ACC112 (cell line): Measurements from ENCODE around the gene NEK6.

Source experiments
- H2AFZ ChIP-seq: fragments of 200-600 bp; sonication (generic); one replicate; pipeline ENCODE4 v1.6.0; 2017; ENCODE audit warnings: antibody characterized with exemption, low read length; ENCODE audit not compliant: unreplicated experiment
- H3K27ac ChIP-seq: fragments of 200-600 bp; sonication (generic); 2 replicates; pipeline ENCODE4 v1.5.1; 2014; ENCODE audit warnings: low read depth, mild to moderate bottlenecking, antibody characterized with exemption, low read length, moderate library complexity
- H3K27me3 ChIP-seq: fragments of 200-600 bp; sonication (generic); 2 replicates; pipeline ENCODE4 v1.6.1; 2014; ENCODE audit warnings: mild to moderate bottlenecking, antibody characterized with exemption, low read length, moderate library complexity, mixed read lengths; ENCODE audit not compliant: insufficient read depth
- H3K36me3 ChIP-seq: fragments of 200-600 bp; sonication (generic); 2 replicates; pipeline ENCODE4 v1.6.1; 2016; ENCODE audit warnings: mild to moderate bottlenecking, antibody characterized with exemption, low read length, moderate library complexity, mixed read lengths; ENCODE audit not compliant: insufficient read depth
- H3K4me1 ChIP-seq: fragments of 200-600 bp; sonication (generic); one replicate; pipeline ENCODE4 v1.6.1; 2016; ENCODE audit warnings: low read length, mixed read lengths; ENCODE audit not compliant: insufficient read depth, unreplicated experiment, control insufficient read depth
- H3K4me3 ChIP-seq: fragments of 200-600 bp; sonication (generic); 2 replicates; pipeline ENCODE4 v1.5.1; 2014; ENCODE audit warnings: mild to moderate bottlenecking, low read depth, low read length
- H3K79me2 ChIP-seq: fragments of 200-600 bp; sonication (generic); one replicate; pipeline ENCODE4 v1.6.0; 2016; ENCODE audit warnings: low read length; ENCODE audit not compliant: control insufficient read depth, unreplicated experiment, insufficient read depth

Gene NEK6

GRCh38 chr9:124257844-124258606, at the start of gene NEK6:
Gene NEK6, plus strand, starts transcription at chr9:124257949. Its CDS starts 44,016 bp downstream, at chr9:124301965.
- no peaks in the 10 kb centered on the region for H3K27me3 ChIP-seq
- H3K4me1 ChIP-seq, result peaks cover 34% of the 10 kb centered on the region
- H3K4me3 ChIP-seq, result peak within 1 kb of the TSS; percentile 85
- peak within 1 kb of the TSS; percentile 90 for H3K27ac ChIP-seq
- no peak within 1 kb of the TSS for H2AFZ ChIP-seq
- no peaks in the 10 kb centered on the region for H3K36me3 ChIP-seq
- peaks cover 50% of the 10 kb centered on the region for H3K79me2 ChIP-seq

GRCh38 chr9:124208571-124208970, 49.2 kb upstream of the NEK6 start:
- Histone ChIP-seq H3K27me3 (no peaks in the 10 kb centered on the region), H2AFZ (no peak overlapping the region), H3K27ac (no peak overlapping the region), H3K79me2 (no peaks in the 10 kb centered on the region), H3K36me3 (no peaks in the 10 kb centered on the region), H3K4me3 (no peak overlapping the region), H3K4me1 (peaks cover 27% of the 10 kb centered on the region)

- H2AFZ ChIP-seq, result no peak overlapping the region
- H3K4me1 ChIP-seq, result peaks cover 27% of the 10 kb centered on the region
- H3K27me3 ChIP-seq, result no peaks in the 10 kb centered on the region
- H3K79me2 ChIP-seq, result no peaks in the 10 kb centered on the region
- no peak overlapping the region for H3K4me3 ChIP-seq
- H3K27ac ChIP-seq, result no peak overlapping the region
- no peaks in the 10 kb centered on the region for H3K36me3 ChIP-seq
Observed at GRCh38 chr9:124209279-124209678, 48.5 kb upstream of the NEK6 start.

- H3K27me3 ChIP-seq, result no peaks in the 10 kb centered on the region
- H3K79me2 ChIP-seq, result no peaks in the 10 kb centered on the region
- H2AFZ ChIP-seq, result no peak overlapping the region
- H3K27ac ChIP-seq, result no peak overlapping the region
- peaks cover 27% of the 10 kb centered on the region for H3K4me1 ChIP-seq
- H3K4me3 ChIP-seq, result no peak overlapping the region
- H3K36me3 ChIP-seq, result no peaks in the 10 kb centered on the region
Observed at GRCh38 chr9:124209774-124210173, 48.0 kb upstream of the NEK6 start.

GRCh38 chr9:124210697-124211096, 47.1 kb upstream of the NEK6 start:
- no peak overlapping the region for H2AFZ ChIP-seq
- H3K36me3 ChIP-seq, result no peaks in the 10 kb centered on the region
- H3K79me2 ChIP-seq, result no peaks in the 10 kb centered on the region
- H3K27ac ChIP-seq, result no peak overlapping the region
- no peak overlapping the region for H3K4me3 ChIP-seq
- no peaks in the 10 kb centered on the region for H3K27me3 ChIP-seq
- H3K4me1 ChIP-seq, result peaks cover 33% of the 10 kb centered on the region

GRCh38 chr9:124212381-124213050, 45.2 kb upstream of the NEK6 start:
- no peaks in the 10 kb centered on the region for H3K79me2 ChIP-seq
- H3K4me3 ChIP-seq, result peak overlapping the region; percentile 41; the same call in 1 of the 2 replicates
- no peaks in the 10 kb centered on the region for H3K36me3 ChIP-seq
- H2AFZ ChIP-seq, result peak overlapping the region; percentile 63
- H3K27me3 ChIP-seq, result no peaks in the 10 kb centered on the region
- H3K4me1 ChIP-seq, result peaks cover 33% of the 10 kb centered on the region
- peak overlapping the region; percentile 65 for H3K27ac ChIP-seq

- Histone ChIP-seq H3K27me3 (no peaks in the 10 kb centered on the region), H3K27ac (no peak overlapping the region), H3K4me1 (peaks cover 36% of the 10 kb centered on the region), H3K36me3 (no peaks in the 10 kb centered on the region), H3K4me3 (no peak overlapping the region), H2AFZ (no peak overlapping the region), H3K79me2 (no peaks in the 10 kb centered on the region)
Observed at GRCh38 chr9:124213396-124213795, 44.4 kb upstream of the NEK6 start.

- Histone ChIP-seq H3K4me1 (peaks cover 44% of the 10 kb centered on the region), H3K27me3 (no peaks in the 10 kb centered on the region), H3K36me3 (no peaks in the 10 kb centered on the region), H3K79me2 (no peaks in the 10 kb centered on the region), H3K27ac (no peak overlapping the region), H2AFZ (no peak overlapping the region), H3K4me3 (no peak overlapping the region)
Observed at GRCh38 chr9:124214116-124214515, 43.6 kb upstream of the NEK6 start.

- Histone ChIP-seq H3K4me3 (no peak overlapping the region), H3K79me2 (no peaks in the 10 kb centered on the region), H3K4me1 (peaks cover 47% of the 10 kb centered on the region), H3K36me3 (no peaks in the 10 kb centered on the region), H3K27ac (no peak overlapping the region), H2AFZ (no peak overlapping the region), H3K27me3 (no peaks in the 10 kb centered on the region)
Observed at GRCh38 chr9:124214596-124215367, 43.0 kb upstream of the NEK6 start.

- Histone ChIP-seq H3K36me3 (no peaks in the 10 kb centered on the region), H3K4me1 (peaks cover 48% of the 10 kb centered on the region), H3K27ac (no peak overlapping the region), H3K4me3 (no peak overlapping the region), H2AFZ (no peak overlapping the region), H3K27me3 (no peaks in the 10 kb centered on the region), H3K79me2 (no peaks in the 10 kb centered on the region)
Observed at GRCh38 chr9:124215368-124215910, 42.3 kb upstream of the NEK6 start.
